ENCODE data around the gene KCNQ1. TPM values are rescaled to one million over a fixed set of nuclear protein-coding genes. Genes with fewer than 3 reads are reported as not detected.

KCNQ1 gene
- total and polyA plus RNA-seq, 8 donors, result 7.1 to 37.7 (median 9.9) TPM

DNA sequence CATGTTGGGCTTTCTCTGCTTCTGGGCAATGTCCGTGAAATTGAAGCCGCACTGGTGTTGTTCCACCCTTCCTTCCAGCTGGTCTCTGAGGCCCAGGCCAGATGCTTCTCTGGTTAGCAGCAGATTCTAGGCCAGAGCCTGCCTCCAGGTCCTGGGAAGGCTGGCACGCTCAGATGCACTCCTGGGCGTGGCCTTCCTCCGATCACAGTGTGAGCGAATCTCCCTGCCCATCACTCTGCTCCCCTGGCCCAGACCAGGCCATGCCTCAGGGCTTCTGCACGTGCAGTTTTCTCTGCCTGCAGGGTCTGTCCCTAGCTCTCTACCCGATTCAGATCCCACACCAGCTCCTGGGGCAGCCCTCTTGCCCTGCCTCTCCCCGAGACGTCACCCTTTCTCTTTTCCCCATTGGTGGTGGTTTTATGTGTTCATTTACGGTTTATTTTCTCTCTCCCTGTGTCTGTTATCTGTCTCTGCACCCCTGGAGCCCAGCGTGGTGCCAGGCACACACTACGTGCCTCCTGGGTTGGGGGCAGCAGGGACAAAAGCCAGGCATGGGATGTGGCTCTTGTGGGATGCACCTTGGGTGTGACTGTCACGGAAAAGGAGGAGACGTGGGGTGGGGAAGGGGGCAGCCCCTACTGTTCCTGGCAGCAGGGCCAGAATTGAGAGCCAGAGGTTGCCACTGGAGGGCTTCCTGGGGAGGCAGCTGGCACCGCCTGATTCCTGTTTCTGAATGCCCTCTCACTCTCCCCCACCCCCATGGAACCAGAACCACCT lies 66.0 kb downstream of the KCNQ1 start:
- ATAC-seq (no peak), DNase-seq (peak in 1 of 4 donors; percentile 30)
- Histone ChIP-seq H3K36me3 (no peaks in the 10 kb centered on the region), H3K4me3 (no peak overlapping the region), H3K27ac (peak overlapping the region in 1 of 2 donors; percentile 18), H3K27me3 (no peaks in the 10 kb centered on the region), H3K4me1 (peaks cover 8 to 28% of the 10 kb centered on the region in 2 donors), H3K9me3 (no peaks in the 10 kb centered on the region)
- intact Hi-C loops (cut with DNase I), result no loop called here
- TF ChIP-seq, protein P1, sequence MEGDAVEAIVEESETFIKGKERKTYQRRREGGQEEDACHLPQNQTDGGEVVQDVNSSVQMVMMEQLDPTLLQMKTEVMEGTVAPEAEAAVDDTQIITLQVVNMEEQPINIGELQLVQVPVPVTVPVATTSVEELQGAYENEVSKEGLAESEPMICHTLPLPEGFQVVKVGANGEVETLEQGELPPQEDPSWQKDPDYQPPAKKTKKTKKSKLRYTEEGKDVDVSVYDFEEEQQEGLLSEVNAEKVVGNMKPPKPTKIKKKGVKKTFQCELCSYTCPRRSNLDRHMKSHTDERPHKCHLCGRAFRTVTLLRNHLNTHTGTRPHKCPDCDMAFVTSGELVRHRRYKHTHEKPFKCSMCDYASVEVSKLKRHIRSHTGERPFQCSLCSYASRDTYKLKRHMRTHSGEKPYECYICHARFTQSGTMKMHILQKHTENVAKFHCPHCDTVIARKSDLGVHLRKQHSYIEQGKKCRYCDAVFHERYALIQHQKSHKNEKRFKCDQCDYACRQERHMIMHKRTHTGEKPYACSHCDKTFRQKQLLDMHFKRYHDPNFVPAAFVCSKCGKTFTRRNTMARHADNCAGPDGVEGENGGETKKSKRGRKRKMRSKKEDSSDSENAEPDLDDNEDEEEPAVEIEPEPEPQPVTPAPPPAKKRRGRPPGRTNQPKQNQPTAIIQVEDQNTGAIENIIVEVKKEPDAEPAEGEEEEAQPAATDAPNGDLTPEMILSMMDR (IDR thresholded peaks at IDR 0.05), result no peak

DNA sequence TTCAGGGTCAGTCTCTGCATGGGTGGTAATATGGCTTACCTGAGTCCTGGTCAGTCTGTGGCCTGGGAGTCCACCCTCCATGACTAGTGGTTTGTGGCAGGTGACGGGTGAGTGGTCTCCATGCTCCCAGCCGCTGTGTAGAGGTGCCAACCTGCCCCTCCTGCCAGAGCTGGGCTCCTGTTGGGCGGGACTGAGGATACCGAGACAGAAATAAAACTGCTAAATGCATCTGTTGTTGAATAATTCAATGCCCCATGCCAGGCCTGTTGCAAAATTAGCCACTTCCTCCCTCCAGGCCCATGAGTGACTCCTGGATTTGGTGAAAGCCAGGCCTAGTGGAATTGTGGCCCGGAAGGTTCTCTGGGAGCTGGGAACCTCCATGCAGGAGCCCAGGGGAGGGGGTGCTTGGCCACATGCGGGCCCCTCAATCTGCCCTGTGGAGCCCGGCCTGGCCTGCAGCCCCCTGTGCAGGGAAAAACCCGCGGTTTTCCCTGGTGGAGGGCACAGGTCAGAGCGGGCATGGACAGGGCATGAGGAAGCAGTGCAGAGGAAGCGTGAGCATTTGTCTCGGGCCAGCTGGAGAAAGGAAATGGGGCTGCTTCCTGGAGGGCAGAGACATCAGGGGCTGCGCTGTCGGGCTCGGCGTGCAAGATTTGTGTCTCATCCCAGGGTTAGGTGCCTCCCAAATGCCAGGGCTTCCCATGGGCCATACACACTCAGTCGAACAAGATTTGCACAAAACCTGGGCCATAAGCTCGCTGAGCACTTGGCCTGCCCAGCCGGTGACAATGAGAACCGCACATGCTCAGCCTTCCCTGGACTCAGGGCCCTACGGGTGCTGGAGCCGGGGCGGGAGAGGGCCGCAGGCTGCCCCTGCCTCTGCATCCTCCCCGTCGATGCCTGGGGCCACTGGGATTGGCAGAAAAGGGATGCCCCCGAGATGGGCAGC lies 66.9 kb downstream of the KCNQ1 start:
- ATAC-seq (peak; percentile 52), DNase-seq (peak in 1 of 4 donors; percentile 41)
- TF ChIP-seq, protein P1 (IDR thresholded peaks at IDR 0.05), result no peak
- peaks cover 8 to 28% of the 10 kb centered on the region in 2 donors for H3K4me1 ChIP-seq
- no peaks in the 10 kb centered on the region for H3K36me3 ChIP-seq
- no peaks in the 10 kb centered on the region for H3K27me3 ChIP-seq
- H3K9me3 ChIP-seq, result no peaks in the 10 kb centered on the region
- intact Hi-C loops (cut with DNase I), result no loop called here
- H3K27ac ChIP-seq, result peak overlapping the region in 1 of 2 donors; percentile 37
- no peak overlapping the region for H3K4me3 ChIP-seq

DNA sequence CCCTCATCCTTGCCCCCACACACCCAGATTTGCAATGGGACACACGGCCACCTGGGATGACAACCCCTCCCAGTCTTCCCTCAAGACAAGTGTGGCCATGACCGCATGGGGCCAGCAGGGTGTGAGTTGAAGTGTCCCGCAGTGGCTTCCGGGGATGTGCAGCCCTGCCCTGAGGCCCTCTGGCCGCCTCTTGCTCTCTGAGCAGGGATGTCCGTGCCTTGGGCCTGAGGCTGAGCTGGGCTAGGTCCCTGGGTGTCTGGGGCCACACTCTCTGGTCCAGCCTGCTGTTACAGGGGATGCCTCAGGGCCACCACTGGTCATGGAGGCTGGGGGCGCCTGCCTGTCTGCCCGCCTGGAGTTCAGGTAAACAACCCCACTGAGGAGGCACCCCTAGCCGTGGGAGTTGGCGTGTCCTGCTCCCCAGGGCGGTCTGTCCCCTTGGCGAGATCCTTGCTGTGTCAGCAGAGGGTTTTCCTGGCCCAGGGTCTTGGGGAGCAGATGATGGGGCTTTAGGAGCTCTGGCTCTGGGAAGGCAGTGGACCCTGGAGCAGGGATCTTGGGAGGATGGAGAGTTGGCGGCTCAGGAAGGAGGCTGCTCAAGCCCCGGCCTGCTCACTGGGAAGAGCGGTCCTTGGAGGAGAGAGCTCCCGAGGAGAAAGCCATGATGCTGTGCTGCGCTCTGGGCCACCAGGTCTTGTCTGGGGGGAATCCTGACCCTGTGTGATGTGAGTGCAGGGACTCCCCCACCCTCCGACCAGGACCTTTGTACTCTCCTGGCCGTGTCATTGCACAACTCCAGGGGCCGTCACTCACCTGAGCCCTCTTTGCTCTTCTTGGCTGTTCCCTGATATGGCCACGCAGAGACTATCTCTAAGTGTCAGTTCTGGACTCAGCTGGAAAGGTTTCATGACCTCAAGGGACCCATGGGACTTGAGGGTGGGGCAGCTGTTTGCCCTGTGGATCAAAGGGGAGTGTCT lies 67.9 kb downstream of the KCNQ1 start:
- Histone ChIP-seq H3K27me3 (no peaks in the 10 kb centered on the region), H3K36me3 (no peaks in the 10 kb centered on the region), H3K9me3 (no peaks in the 10 kb centered on the region), H3K4me3 (no peak overlapping the region), H3K27ac (no peak overlapping the region), H3K4me1 (peaks cover 8 to 28% of the 10 kb centered on the region in 2 donors)
- intact Hi-C loops (cut with DNase I), result no loop called here
- TF ChIP-seq, protein P1 (IDR thresholded peaks at IDR 0.05), result no peak
- ATAC-seq, result no peak
- peak in 1 of 4 donors; percentile 31 for DNase-seq

DNA sequence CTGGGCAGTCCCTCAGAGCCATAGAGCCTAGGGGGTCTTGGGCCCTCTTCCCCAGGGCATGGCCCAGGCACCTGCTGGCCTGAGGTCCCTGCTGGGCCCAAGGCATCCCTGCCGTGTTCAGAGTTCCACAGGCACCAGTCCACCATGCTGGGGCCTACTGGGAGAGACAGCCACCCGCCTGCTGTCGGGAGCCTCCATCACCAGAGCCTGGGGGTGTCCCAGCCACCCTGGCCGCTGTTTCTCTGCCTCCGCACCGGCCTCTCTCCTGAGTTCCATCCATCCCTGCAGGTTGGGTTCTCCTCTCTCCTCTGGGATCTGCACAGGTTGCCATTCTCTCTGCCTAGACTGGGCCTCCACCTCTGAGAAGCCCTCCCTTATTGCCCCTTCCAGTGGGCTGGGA lies 68.6 kb downstream of the KCNQ1 start:
- no peak for ATAC-seq
- no peaks in the 10 kb centered on the region for H3K9me3 ChIP-seq
- no peaks in the 10 kb centered on the region for H3K36me3 ChIP-seq
- no peak overlapping the region for H3K27ac ChIP-seq
- DNase-seq, result no peak
- peaks cover 8 to 28% of the 10 kb centered on the region in 2 donors for H3K4me1 ChIP-seq
- intact Hi-C loops (cut with DNase I), result no loop called here
- TF ChIP-seq, protein P1 (IDR thresholded peaks at IDR 0.05), result no peak
- no peaks in the 10 kb centered on the region for H3K27me3 ChIP-seq
- H3K4me3 ChIP-seq, result no peak overlapping the region
